GM21528 (cell line): ENCODE results near the gene SMYD3.
"Not testable (repeated sequence)": the region's sequence is repeated elsewhere in the genome, so short reads cannot be mapped to it uniquely, and the experiment has no call there.

Source experiments
- ATAC-seq: cut with Tn5 transposase; IDR thresholded peaks from one replicate; pipeline ENCODE4 v1.9.1; 2021; ENCODE audit warnings: mild to moderate bottlenecking, moderate library complexity; ENCODE audit not compliant: unreplicated experiment, low FRiP score

The SMYD3 gene

DNA sequence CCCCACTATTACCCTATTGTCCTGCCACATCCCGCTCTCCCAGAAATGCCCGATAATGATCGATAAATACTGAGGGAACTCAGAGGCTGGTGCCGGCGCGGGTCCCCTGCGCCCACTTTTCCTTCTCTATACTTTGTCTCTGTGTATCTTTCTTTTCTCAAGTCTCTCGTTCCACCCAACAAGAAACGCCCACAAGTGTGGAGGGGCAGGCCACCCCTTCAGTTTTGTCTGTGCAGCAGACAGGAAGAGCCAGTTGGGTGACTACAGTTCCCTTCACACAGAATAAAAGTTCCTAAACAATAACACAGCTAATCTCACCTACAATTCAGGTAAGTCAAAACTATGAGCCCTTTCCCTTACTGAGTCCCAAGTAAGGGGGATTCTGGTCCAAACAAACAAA lies 423.7 kb downstream of the SMYD3 start:
- ATAC-seq, result no peak

DNA sequence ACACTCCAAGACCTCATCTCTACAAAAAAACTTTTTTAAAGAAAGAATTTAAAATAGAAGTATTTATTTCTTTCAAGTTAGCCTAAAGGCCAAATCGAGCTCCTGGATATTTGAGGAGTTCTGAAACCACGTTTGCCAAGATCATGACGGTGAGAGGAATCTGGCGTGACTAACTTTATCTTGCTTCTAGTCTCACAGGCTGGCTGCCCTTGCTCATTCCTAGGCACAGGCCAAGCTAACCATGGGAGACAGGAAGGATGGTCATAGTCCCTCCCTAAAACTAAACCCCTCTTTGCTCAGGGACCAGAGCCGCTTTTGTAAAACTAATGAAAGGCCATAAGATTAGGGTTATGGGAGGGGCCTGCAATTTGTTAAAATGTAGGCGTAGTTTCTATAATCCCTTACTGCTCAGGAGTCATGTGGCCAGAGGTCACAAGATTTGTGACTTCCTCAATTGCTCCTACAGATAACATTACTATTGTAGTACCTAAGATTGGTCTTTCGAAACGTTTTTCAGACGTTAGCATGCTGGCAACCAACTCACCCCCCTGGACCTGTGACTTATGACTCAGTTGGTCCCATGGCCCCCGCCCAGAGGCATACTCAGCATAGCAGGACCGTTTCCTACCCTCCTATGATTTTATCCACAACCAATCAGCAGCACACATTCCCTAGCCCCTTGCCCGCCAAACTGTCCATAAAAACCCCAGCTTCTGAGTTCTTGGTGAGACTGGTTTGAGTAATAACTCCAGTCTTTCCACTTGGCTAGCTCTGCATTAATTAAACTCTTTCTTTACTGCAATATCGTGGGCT lies 425.0 kb downstream of the SMYD3 start:
- no peak for ATAC-seq

DNA sequence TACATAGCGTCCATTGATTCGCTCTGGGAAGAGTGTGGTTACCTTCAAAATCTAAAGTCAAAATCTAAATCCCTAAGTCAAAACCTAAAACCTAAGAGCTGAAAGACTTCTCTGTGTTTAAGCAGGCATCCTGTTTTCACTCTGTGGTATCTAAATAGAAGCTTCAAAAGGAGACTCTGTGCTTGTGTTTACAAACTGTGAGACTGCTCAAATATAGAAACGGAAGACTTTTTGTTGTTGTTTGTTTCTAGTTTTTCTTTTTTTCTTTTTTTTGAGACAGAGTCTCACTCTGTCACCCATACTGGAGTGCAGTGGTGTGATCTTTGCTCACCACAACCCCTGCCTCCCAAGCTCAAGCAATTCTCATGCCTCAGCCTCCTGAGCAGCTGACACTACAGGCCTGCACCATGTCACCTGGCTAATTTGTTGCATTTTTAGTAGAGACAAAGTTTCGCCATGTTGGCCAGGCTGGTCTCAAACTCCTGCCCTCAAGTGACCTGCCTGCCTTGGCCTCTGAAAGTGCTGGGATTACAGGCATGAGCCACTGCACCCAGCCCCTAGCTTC lies 425.9 kb downstream of the SMYD3 start:
- no peak for ATAC-seq

DNA sequence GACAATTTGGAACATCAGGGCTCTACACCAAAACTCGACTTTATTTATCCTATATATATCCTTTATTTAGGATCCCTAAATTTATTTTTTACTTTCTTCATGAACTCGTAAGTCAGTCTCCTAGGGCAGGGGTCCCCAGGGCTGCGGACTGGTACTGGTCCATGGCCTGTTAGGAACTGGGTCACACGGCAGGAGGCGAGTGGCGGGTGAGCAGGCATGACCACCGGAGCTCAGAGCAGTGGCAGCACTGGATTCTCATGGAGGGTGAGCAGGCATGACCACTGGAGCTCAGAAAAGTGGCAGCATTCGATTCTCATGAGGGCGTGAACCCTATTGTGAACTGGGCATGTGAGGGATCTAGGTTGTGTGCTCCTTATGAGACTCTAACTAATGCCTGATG lies 427.0 kb downstream of the SMYD3 start:
- no peak for ATAC-seq

DNA sequence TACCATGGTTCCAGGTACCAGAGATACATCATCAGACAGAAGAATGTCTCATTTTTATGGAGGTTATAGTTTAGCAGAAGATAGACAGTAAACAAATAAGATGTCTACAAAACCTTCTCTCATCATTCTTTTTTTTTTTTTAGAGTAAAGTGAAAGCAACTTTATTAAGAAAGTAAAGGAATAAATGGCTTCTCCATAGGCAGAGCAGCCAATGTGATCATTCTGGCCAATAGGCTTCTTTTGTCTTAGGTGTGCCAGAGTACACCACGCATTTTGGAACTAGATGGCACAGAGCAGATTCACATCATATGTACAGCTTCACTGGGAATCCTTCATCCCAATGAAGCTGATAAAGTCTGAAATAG lies 428.2 kb downstream of the SMYD3 start:
- ATAC-seq, result no peak

DNA sequence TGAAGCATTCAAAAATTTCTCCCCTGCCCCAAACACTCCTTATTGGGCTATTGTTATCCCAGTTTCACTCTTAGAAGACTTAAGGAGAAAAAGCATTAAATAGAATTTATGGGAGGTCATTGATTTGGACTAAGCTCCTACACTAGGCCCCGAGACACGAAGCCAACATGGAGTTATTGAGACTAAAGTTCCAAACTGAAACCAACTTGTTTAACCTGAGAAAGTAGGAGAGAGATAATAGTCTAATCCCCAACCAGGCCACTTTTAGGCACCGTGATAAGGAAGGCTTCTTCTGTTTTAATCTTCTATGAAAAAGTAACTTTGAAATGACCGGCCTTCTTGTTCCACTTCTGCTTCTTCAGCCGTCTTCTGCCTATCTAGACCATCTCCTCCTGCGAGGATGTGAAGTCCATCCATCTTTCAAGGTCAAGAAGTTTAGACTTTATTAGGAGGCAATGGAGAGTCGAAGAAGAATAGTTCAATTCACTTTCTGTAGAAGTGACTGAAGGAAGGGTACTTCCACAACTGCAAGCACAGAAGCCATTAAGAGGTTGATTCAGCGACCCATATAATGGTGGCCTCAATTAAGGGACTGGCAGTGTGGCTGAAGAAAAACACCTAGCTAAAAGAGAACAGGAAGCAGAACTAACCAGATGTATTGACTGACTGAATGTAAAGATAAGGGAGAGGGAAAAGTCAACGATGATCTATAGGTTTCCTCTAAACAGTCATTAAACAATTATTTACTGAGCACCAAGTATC lies 428.8 kb downstream of the SMYD3 start:
- no peak for ATAC-seq

DNA sequence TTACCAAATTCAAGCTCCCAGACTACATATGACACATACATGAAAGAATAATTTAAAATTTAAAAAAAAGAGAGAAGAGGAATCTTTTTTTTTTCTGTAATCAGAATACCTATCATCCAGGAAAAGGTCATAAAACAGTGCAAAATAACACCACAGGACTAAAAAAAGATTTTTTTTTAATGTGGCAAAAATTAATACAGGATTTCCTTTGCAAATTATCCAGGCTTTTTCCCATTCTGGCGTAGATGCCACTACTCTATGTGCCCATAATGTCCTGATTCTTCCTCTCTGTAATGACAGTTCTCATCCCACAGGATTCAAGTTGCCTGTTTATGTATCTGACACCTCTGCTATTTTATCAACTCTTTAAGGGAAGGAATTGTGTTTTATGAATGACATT lies 429.6 kb downstream of the SMYD3 start:
- no peak for ATAC-seq

DNA sequence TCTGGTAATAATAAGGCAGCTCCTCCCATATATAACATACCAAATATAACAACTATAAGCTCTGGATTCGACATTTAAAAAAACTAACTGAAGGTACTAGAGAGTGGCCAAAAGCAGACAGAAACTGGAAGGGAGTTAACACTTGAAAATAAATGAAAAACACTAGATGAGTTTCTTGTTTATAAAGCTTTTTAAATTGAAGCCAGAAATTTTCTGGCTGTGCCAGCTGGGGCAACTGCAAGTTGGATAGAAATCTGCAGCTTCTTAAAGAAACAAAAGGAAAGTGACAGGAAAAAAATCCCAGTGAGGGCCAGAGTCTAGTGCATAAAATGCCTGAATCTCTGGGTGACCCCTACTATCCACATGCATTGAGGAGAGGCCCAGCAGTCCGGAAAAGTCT lies 432.7 kb downstream of the SMYD3 start:
- no peak for ATAC-seq

DNA sequence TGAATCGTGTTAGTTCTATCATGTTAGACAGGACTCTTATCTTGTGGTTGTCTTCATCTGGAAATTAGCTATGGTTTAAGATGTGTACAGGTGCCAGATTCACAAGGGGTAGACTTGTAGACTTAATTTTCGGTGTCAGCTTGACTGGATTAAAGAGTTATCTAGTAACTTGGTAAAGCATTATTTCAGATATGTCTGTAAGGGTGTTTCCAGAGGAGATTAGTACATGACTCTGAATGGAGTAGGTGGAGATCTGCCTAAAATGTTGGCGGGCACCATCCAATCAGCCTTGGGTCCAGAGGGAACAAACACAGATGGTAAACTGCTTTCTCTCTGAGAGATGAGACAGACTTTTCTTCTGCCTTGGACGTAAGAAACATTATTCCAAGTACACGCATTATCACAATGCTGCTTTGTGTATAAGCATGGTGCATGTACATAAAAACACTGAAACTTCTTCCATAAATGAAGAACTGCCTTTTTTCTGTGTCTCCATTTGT lies 434.6 kb downstream of the SMYD3 start:
- no peak for ATAC-seq

DNA sequence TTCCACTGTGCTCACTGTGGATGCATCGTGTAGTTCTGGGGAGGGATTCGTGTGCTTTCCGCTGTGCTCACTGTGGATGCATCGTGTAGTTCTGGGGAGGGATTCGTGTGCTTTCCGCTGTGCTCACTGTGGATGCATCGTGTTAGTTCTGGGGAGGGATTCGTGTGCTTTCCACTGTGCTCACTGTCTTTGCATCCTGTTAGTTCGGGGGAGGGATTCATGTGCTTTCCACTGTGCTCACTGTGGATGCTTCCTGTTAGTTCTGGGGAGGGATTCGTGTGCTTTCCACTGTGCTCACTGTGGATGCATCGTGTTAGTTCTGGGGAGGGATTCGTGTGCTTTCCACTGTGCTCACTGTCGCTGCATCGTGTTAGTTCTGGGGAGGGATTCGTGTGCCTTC lies 435.1 kb downstream of the SMYD3 start:
- not testable (repeated sequence) for ATAC-seq

DNA sequence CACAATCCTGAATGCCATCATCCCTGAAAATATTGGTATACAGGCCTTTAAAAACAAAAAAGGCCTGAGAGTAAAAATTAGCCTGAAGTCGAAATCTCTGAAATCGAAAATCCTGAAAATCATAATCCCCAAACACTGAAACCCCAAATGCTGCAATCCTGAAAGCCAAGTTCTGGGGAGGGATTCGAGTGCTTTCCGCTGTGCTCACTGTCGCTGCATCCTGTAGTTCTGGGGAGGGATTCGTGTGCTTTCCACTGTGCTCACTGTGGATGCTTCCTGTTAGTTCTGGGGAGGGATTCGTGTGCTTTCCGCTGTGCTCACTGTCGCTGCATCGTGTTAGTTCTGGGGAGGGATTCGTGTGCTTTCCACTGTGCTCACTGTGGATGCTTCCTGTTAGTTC lies 435.5 kb downstream of the SMYD3 start:
- not testable (repeated sequence) for ATAC-seq

DNA sequence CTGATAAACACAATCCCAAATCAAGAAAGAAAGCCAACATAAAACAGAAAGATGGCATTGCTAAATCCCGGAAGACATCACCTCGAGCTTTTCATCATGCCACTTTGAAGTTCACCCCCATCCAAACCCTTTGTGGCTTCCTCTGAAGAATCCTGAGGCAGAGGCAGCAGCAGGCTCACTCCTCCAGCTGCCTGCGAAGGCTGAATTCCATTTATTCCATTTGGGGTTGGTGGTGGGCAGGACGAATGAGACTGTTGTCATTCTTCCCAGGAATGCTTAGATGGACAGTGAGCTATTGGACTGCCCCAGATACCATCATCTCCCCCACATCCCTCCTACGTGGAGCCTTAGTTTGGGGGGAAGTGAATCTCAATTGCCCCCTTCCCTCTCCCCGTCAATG lies 437.5 kb downstream of the SMYD3 start:
- no peak for ATAC-seq

DNA sequence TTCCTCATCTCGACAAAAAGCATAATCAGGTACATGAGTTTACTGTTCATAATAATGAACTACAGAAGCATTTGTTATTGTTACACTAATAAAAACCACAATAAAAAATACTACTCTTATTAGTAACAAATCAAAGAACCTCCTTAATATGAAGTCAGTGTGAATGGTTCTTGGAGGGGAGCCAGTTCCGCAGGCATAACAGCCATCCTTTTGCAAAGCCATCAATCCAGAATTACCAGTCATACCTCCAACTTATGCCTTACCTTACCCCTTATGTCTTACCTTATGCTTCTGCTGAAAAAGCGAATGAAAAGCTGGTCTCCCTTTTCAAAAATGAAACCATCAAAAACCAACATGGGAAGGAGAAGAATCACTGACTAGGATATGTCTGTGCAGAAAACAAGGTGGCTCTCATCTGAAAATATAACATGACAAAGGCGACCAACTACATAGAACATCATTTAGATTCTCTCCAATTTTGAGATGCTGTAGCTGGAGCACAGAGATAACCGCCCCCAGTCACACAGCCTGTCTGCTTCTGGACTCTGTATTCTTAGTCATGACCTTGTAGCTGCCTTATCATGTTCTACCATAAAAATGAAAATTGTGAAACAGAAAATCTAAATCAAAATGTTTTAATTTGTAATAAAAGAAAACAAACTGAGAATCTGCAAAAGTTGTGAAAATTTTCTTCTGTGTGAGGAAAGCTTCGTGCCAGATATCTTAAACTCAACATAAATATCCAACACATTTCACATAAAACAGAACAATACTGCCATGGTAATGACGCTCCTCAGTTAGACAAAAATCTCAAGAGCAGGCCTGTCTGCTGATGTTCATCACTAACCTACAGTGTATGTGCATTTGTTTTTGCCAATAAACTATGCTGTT lies 438.2 kb downstream of the SMYD3 start:
- ATAC-seq, result no peak

DNA sequence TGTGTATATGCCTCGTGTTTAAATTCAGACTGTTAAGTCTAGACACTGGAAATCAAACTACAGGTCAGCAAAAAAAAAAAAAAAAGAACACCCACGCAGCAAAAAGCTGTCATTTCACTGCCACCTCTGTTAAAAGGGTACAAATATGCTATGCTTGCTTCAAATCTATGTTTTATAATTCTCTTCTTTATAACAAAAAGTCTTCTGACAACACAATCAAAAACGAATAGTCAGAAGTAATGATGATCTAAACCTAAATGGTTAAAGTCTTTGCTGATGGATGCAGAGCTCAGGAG lies 438.9 kb downstream of the SMYD3 start:
- ATAC-seq, result no peak

DNA sequence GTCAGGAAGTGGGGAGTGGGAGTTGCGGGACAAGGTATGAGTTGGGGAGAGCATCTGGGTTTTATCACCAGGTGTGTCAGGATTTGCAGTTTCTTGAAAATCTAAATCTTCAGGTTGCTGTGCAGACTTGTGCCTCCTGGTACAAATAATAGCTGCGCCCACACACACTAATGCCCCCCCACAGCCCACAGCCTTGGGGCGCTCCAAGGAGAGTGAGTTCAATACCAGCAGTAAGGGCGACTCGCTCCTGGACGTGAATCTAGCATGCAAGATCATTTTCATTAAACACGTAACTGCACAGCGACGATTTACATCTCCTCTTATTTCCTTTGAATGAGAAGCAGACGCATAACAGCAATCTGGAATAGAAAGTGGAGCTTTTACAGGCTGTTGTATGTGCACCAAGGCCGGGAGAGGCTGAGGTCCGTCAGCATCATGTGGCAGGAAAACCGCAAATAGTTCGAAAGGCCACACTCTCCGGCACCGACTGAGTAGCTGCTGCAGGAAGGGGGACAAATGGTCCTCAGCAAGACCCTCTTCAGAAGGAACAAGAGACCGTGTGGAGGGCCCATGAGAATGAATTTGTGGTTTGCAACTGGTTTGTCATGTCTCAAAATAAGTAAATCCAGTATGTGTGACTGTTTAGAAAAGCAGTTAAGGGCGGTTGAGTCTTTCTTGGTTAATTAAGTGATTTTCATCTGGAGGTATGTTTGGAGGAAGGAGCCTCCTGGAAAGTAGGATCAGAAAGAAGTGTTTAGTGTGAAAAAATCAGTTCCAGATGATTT lies 439.5 kb downstream of the SMYD3 start:
- peak; percentile 67 for ATAC-seq

DNA sequence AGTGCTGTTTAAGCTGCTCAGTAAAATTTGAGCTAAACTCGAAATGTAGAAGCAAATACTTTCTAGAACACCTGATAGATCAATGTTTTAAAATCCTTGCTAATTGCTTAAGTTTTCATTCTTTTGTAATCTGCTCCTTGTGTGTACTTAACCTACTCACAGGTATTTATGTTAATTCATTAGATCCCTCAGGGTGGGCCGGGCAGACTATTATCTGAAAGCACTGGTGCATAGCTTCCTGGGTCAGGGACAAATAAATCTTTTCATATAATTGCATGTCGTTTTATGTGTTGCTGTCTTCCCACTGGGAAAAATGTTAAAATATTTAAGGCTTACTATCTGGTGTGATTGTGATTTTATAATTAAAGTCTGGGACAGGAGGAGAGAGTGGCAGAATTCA lies 440.5 kb downstream of the SMYD3 start:
- no peak for ATAC-seq

DNA sequence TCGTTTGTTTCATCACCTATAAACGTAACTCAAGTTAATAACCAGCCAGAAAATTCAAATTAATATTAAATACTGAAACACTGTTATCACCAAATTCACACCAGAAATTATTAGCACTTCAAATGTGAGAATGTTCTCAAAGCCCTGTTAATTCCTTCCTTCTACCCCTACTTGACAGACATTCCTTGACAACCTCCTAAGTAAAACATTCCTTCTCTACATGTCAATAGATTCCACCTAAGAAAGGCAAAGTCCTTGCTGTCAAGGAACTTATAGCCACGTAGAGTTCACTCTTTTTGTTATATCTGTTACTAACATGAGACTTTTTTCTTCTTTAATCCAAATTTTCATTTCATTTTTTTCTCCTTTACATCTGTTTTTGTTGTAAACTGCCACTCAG lies 441.5 kb downstream of the SMYD3 start:
- no peak for ATAC-seq

DNA sequence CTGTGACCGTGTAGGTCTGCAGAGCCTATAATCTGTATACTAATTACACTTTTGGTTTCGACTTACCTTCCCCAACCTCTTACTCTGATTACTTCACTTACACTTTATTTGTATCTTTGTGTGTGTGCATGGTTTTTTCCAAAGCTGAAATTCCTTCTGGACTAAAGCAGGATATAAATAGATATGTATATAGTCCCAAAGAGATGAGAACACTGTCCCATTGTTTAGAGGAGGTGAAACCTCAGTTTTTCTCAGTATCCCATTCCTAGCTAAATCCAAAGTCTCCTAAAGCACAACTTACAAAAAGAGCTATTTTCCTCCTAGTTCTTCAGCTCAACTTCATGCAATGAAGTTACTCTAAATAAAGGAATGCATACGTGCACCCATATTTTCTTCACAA lies 442.2 kb downstream of the SMYD3 start:
- no peak for ATAC-seq

DNA sequence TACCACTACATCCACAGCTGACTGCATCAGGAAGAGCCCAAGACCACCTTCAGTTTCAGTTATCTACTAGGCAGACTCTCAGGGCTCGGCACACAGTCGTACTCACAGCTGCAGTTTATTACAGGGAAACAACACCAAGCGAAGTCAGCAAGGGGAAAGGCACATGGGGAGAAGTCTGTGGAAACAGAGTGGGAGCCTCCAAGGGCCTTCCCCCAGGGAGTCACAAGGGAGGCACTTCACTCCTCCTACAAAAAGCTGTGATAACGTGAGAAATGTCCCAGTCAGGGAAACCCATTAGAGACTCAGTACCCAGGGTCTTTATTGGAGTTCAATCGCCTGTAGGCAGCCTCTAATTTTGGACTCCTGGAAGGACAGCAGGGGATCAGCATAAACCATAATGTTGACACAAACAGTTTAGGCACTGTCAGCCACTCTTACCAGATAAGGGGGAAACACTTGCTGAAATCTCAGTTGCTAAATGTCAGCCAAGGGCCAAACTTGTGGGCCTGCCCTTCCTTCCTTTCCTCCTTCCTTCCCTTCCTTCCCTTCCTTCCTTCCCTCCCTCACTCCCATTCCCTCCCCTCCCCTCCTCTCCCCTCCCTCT lies 444.0 kb downstream of the SMYD3 start:
- ATAC-seq, result no peak

DNA sequence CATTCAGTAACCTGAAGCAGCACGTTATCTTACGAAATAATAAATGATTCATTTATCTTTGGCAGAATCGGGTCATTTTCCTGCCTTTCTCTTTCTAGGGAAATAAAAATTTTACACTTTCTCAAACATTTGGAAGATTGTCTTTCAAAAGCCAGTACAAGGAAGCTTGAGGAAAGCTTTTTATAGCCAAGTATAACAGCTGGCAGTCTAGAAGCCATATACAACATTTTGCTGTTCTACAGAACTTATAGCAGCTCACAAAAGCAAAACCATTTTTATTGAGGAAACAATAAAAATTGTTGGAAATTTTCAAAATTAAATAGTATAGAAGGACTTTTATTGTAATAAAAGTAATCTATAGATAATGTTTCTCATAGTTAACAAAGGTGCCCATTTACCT lies 448.6 kb downstream of the SMYD3 start:
- ATAC-seq, result no peak
